GM18861 (cell line): ENCODE data around the gene ATP12A.
A peak's percentile ranks its signal among the peaks of the same experiment; 100 is the strongest.

ENCODE experiments used
- ATAC-seq: cut with Tn5 transposase; IDR thresholded peaks from one replicate; pipeline ENCODE4 v1.9.1; 2021; ENCODE audit not compliant: unreplicated experiment

The ATP12A gene

DNA sequence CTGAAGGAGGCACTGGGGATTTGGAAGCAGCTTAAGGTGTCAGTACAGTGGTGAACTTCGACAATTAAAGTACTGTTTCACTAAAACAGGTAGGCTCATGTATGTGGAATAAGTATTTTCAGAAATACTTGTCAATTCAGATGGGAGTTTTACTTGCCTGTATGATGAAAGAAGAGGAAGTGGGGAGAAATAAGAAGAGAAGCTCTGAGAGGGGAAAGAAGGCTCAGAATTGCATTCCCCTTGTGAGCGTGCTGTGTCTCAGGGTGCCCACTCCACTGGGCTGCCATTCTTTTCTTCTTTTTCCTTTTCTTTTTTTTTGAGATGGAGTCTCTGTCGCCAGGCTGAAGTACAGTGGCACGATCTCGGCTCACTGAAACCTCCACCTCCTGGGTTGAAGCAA lies 45.2 kb downstream of the ATP12A start:
- no peak for ATAC-seq

DNA sequence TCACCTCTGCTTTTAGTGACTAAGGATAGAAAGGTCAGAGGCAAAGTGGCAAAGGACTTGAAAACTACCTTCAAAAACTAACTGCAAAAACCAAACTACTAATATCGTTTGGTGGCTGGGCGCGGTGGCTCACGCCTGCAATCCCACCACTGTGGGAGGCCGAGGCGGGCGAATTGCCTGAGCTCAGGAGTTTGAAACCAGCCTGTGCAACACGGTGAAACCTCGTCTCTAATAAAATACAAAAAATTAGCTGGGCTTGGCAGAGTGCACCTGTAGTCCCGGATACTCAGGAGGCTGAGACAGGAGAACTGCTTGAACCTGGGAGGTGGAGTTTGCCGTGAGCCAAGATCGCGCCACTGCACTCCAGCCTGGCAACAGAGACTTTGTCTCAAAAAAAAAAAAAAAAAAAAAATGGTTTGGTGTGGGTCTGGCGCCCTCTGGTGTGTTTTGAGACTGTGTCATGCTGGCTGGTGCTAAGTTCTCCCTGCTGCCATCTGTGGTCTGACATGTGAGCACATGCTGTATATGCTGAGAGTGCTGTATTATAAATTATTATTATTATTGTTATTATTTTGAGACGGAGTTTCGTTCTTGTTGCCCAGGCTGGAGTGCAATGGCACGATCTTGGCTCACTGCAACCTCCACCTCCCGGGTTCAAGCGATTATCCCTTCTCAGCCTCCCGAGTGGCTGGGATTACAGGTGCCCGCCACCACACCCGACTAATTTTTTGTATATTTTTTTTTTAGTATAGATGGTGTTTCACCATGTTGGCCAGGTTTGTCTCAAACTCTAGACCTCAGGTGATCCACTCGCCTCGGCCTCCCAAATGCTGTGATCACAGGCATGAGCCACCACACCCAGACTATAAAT lies 47.8 kb downstream of the ATP12A start:
- peak; percentile 83 for ATAC-seq

DNA sequence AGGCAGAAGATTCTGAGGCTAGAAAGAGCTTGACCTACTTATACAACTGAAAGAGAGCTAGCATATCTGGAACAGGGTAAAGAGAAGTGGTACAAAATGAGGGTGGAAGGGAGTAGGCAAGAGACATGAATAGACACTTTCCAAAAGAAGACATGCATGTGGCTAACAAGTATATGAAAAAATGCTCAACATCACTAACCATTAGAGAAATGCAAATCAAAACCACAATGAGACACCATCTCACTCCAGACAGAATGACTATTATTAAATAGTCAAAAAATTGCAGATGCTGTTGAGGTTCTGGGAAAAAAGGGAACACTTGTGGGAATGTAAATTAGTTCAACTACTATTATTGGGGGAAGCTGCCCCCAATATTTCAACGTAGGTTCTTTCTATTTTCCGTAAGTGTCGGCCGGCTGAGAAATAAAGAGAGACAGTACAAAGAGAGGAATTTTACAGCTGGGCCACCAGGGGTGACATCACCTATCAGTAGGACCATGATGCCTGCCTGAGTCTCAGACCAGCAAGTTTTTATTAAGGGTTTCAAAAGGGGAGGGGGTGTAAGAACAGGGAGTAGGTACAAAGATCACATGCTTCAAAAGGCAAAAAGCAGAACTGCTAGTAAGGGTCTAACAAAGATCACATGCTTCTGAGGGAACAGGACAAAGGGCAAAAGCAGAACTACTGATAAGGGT lies 50.8 kb downstream of the ATP12A start:
- ATAC-seq: peak; percentile 72

DNA sequence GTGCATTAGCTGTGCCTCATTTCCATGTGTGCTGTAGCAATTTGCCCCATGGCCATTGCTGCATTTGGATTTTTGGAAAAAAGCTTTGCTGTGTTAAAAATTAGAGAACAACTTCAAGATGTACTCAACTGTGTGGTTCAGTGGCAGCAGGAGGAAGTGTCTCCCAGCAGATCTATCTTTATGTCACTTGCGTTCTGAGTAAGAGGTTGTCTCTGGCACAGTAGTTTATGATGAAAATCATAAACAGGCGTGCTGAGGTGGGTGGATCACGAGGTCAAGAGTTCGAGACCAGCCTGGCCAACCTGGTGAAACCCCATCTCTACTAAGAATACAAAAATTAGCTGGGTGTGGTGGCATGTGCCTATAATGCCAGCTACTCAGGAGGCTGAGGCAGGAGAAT lies 54.7 kb downstream of the ATP12A start:
- ATAC-seq: no peak

DNA sequence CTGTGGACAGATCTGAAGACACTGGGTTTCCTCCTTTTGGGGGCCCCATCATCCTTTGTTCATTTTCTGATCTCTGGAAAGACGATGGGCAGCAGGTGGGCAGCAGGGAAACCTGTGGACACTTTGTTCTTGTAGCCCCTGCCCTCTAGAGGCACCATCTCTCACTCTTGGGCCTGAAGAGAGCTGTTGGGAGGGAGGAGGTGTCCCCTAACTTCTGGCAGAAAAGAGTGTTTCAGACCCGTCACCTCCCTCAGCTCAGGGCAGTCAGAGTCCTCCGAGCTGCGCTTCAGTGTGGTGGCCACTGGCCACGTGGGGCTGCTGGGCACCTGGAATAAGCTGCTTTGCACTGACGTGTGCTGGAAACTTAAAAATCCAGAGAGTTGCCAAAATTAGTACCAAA lies 56.8 kb downstream of the ATP12A start:
- no peak for ATAC-seq

DNA sequence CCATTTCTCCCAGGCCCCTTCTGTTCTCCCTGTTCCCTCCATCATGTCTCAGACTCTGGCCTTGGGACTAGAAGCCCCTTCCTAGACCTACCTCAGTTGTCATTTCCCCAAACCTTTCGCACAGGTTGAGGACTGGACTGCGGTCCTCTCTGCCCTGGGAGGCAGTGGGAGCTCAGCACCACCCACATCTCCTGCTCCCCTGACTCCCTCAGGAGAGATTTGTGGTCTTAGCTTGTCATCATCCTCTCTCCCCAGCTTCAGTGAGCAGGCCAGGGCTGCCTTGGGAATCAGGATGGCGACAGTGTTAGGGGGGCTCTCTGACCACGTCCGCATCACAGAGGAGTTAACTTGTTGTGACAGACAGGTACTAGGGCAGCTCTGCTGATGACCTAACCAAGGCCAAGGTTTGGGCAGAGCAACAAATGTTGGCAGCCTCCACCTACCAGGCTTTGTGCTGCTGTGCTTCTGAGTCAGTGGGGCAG lies 58.2 kb downstream of the ATP12A start:
- no peak for ATAC-seq

DNA sequence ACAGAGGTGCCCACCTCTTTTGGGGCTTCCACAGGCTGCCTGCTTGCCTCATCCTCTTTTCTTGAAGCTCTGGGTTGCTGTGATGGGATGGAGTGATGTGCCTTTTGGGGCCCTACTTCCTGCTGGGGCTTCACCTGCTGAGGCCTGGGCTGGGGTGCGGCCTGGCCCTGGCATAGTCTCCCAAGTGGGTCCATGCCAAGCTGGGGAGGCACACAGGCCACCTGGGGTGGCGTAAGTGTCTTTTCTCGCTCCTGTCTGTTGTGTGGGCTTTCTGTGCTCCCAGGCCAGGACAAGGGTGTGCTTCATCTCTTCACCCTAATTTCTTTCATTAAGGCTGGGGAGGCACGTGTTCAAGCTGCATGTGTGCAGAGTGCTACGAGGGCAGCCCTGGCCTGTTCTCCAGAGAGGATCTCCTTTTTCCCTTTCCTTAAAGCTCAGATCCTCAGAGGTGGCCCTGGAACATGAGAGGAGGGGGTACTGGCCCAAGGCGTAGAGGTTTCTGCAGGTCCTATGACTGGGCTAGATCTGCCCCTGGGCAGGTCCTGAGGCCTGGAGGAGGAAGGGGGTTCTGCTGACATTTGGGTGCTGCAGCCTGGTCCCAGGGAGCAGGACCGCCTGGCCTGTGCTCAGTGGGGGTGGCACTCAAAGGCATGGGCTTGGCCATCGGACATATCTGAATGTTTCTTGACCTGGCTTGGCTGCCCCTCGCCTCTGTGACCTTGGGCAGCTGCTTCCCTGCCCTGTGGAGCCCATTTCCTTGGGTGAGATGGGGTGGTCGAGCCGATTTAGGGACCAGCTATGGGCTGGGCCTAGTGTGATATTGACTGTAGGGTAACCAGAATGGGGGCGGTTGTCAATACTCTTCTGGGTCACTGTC lies 60.0 kb downstream of the ATP12A start:
- no peak for ATAC-seq

DNA sequence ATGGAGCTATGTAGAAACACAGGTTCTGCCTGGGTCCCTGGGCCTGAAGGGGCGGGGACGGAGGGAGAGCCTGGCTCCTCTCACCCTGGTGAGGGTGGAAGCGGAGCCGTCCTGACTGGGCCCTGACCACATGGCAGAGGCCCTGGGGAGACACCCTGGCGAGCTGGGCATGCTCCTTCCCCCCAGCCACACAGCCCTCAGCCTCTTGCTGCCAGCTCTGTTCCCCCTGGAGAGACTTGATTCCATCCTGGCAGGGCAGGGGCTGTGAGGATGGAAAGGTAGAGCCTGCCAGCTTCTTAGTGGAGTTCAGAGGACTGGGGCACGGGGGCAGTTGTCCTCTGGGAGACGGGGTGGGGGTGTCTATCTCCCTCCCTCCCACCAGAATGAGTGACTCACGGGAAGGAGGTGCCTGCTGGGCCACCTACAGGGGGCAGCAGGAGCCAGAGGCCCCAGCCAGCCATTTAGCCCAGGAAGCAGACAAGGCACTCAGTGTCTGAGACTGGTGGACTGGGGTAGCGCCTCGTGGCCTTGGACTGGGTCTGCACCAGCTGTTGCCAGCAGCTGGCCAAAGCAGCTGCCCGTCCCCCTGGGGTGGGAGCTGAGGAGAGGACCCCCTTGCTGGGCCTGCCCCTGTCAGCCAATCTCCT lies 60.9 kb downstream of the ATP12A start:
- ATAC-seq: no peak

DNA sequence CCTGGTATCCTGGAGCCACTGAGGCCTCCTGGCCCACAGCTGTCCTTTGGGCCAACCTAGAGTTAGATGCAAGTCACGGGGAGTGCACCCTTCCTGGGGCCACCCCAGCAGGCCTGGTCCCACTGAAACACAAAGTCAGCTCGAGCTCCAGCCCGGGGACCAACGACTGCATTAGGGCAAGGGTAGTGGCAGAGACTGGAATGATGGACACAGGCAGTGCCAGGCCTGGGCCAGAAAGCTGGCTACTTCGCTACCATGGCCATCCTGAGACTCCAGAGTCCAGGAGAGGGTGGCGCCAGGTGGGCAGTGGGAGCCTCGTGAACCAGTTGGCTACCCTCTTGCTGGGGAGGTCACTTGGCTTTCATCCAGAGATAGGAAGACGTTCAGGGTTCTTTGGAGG lies 61.6 kb downstream of the ATP12A start:
- no peak for ATAC-seq

DNA sequence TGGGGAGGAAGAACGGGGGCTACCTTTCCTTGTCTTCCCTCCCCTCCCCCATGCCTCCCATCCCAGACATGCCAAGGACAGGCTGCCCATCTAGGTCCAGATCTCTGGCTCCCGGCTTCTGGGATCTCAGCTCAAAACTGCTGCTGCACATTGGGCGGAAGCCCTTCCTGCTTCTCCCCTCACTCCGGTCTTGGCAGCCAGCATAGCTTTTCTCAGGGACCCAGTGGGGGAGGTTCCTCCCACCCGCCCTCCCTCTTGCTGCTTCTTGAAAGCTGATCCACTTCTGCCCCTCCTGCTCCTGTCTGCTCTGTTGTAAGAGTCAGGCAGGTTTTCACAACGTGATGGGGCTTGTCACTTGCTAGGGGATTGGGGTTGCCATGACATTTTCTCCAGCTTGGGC lies 62.1 kb downstream of the ATP12A start:
- ATAC-seq: no peak

DNA sequence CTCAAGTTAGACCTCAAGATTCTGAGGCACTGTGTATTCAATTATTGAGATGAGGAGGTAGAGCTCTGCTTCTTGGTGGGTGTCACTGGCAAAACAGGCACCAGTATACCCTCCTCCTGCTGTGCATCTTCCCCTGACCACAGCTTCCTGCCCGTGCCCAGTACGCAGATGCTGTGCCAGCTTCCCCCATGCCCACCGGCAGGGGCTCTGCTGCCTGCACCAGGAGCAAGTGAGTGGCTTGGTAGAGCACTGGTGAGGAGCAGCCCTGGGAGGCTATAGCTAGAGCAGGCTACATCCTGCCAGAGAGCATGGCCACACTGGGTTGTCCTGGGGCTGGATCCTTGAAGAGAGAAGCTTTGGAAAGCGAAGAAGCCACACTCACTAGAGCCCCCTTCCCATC lies 62.8 kb downstream of the ATP12A start:
- no peak for ATAC-seq

DNA sequence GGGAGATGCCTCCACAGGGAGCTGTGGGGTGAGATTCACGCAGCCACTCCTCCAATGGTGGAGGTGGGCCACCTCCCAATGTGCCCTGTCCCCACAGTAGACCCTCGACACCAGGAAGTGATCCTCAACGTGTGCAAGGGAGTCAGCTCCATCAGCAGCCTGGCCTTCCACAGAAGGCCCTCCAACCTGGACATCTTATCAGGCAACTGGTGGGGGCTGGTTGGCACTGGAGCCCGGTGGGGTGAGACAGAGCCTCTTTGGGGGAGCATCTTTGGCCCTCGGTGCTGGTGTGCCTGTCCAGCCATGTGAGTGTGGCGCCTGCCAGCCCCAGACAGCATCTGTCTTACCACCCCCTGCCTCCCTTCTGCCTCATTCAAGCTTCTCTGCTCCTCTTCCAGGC lies 64.0 kb downstream of the ATP12A start:
- ATAC-seq: no peak

DNA sequence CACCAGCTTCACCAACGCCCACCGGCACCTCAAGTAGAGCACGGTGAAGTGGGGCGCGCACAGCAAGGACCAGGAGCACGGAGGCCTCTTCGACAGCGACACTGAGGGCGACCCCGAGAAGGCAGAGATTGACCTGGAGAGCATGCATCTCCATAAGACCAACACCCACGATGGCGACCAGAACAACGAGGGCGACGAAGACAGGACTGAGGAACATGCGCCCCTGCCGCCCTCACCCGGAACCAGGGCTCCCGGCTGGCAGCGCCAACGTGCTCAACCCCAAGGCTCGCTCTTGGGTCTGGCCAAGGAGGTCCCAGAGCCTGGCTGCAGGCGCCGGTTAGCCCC lies 65.3 kb downstream of the ATP12A start:
- ATAC-seq: no peak

DNA sequence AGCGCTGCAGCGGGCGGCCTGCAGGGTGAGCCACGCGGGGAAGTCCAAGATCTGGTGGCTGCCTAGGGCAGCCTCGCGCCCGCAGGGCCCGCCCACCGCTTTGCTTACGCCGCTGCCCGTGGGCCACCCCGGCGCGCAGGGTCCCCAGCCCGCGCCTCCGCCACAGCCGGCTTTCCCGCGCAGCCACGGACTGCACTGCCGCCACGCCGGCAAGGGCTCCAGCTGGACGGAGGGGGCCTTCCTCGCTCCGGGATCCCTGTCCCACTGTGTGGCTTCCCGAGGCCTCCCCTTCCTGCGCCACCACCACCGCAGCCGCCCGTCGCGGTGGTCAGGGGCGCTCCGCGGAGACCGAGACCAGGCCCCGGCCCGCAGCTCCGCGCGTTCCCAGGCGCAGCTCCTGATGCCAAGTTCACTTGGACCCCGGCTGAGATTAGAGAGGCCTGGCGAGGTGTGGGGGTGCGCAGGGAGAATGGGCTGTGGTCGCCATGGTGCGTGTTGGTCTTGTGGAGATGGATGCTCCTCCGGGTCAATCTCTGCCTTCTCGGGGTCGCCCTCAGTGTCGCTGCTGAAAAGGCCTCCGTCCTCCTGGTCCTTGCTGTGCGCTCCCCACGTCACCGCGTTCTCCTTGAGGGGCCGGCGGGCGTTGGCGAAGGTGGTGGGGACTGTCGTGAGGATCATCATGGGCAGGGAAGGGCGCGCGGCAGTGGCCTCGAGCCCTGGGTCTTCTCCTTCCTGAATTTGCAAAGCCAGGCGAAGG lies 65.8 kb downstream of the ATP12A start:
- no peak for ATAC-seq

DNA sequence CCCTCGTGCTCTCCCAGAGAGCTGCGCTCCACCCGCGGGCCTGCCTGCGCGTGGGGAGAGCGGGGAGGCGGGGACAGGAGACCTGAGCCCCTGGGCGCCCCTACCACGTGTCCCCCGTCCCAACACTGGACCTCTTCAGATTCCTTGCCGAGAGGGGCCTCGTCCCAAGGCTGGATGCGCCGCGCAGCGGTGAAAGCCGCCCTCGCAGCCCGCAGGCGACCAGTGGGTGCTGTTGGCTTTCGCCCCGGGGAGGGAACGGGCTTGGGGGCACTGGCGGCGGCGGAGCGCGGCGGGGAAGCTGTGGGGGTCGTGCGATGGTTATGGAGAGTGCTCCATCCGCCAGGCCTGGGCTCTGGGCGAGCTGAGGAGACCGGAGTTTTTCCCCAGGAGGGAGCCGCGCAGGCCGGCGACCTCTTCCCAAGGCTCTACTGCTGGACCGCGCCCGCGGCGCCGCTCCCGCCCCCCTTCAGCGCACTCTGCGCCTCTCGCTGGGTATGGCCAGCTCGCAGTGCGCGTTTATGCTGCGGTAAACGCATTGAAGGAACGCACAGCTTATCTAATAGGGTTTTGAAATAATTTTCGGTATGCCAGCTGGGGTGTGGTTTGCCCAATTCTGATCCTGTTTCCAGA lies 66.5 kb downstream of the ATP12A start:
- ATAC-seq: no peak

DNA sequence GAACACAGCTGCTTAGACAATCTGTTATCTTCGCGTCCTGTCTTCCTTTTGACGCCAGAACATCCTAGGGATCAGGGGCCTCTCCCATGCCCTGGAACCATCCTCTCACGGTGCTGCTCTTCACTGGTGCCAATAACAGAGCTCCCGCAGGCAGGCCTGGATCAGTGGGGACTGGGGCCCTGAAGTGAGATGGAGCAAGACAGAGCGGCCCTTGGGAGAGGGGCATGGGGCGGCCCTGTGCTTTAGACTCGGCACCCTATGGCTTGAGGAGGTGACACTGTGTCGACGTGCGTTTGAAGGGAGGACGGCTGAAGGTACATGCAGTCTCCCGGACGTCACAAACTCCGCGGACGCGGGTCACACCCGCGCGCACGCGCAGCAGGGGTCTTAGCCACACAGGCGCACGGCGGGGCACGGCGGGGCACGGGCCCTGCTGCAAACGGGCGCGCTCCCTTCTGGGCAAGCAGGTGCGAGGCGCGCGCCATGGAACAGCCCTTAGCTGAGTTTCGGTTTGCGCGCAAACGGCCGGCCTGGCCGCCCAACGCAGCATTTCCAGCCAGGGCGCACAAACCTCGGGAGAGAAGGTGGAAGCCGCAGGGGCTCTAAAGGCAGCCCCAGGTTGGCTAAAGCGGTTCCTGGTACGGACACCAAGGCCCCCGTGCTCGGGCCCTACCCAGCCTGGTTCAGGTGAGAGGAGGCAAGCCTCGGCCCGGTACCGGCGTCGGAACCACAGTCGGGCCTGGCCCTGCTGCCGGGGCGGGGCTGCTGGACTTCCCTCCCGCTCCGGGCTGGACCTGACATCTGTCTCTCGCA lies 67.2 kb downstream of the ATP12A start:
- no peak for ATAC-seq

DNA sequence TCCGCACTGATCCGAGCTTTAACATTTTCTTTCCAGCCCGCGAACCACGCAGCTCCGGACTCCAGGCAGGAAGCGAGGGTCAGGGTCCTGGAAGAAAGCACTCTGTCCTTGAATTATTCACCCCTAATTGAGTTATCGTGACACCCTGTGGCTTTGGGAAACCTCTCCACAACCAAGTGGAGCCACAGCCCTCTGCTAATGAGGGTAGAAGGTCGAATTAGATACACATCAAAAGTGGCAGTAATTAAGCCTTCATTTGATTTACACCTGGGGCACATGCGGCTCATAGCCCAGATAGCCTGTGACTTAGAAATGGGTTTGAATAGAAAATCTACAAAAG lies 67.8 kb downstream of the ATP12A start:
- ATAC-seq: no peak

DNA sequence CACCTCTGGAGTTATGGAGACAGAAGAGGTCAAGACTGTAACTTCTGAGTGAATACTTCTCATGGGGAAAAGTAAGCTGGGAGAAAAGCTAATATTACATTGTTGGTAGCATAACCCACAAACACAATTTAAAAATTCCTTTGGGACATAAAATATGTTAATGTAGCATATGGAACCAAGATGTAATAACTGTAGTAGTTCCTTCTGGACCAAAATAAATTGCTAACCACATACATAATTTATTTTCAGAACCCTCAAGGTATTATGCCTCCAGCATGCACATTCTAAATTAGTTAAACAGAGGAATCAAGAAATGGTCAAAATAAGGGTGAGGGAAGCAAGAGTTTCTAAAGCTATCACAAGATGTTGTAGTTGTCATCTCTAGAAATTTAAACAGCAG lies 79.0 kb downstream of the ATP12A start:
- no peak for ATAC-seq
